ENCODE data around the gene SLC25A6.
"Not testable (repeated sequence)": the region's sequence is repeated elsewhere in the genome, so short reads cannot be mapped to it uniquely, and the experiment has no call there.

SLC25A6 gene

GRCh38 chrX:1391707-1392375, at the start of gene SLC25A6:
Gene SLC25A6 (minus strand): TSS chrX:1392113. CDS start chrX:1392009, 104 bp downstream.
- DNase-seq: no peak

GRCh38 chrX:1440506-1440905, 48.6 kb upstream of the SLC25A6 start:
- DNase-seq: no peak

GRCh38 chrX:1435241-1435895, 43.5 kb upstream of the SLC25A6 start:
- DNase-seq: no peak

- DNase-seq: no peak
Observed at GRCh38 chrX:1434871-1435240, 42.9 kb upstream of the SLC25A6 start.

GRCh38 chrX:1433646-1434357, 41.9 kb upstream of the SLC25A6 start:
- DNase-seq: no peak

- DNase-seq: no peak
Observed at GRCh38 chrX:1430451-1430850, 38.5 kb upstream of the SLC25A6 start.

GRCh38 chrX:1427756-1428155, 35.8 kb upstream of the SLC25A6 start:
- DNase-seq: no peak

GRCh38 chrX:1426321-1426720, 34.4 kb upstream of the SLC25A6 start:
- DNase-seq: not testable (repeated sequence)

- DNase-seq: no peak
Observed at GRCh38 chrX:1425381-1425780, 33.5 kb upstream of the SLC25A6 start.

- DNase-seq: no peak
Observed at GRCh38 chrX:1424147-1424851, 32.4 kb upstream of the SLC25A6 start.

- DNase-seq: no peak
Observed at GRCh38 chrX:1423215-1423614, 31.3 kb upstream of the SLC25A6 start.

- no peak for DNase-seq
Observed at GRCh38 chrX:1422135-1422465, 30.2 kb upstream of the SLC25A6 start.

- DNase-seq: no peak
Observed at GRCh38 chrX:1421433-1422134, 29.7 kb upstream of the SLC25A6 start.

- no peak for DNase-seq
Observed at GRCh38 chrX:1420371-1420770, 28.5 kb upstream of the SLC25A6 start.

GRCh38 chrX:1419545-1420355, 27.8 kb upstream of the SLC25A6 start:
- no peak for DNase-seq

- DNase-seq: no peak
Observed at GRCh38 chrX:1418901-1419544, 27.1 kb upstream of the SLC25A6 start.

GRCh38 chrX:1417921-1418771, 26.2 kb upstream of the SLC25A6 start:
- no peak for DNase-seq

- DNase-seq: no peak
Observed at GRCh38 chrX:1416965-1417760, 25.2 kb upstream of the SLC25A6 start.

- DNase-seq: no peak
Observed at GRCh38 chrX:1416327-1416784, 24.4 kb upstream of the SLC25A6 start.

Data from NCI-H1436 (cell line).